GM21423 (cell line): ENCODE data around the gene CASP2.
A peak's percentile ranks its signal among the peaks of the same experiment; 100 is the strongest.
"Not testable (repeated sequence)": the region's sequence is repeated elsewhere in the genome, so short reads cannot be mapped to it uniquely, and the experiment has no call there.

Source experiments
- ATAC-seq: cut with Tn5 transposase; IDR thresholded peaks from one replicate; pipeline ENCODE4 v1.9.1; 2021; ENCODE audit warnings: mild to moderate bottlenecking, moderate library complexity; ENCODE audit not compliant: unreplicated experiment

CASP2 gene

DNA sequence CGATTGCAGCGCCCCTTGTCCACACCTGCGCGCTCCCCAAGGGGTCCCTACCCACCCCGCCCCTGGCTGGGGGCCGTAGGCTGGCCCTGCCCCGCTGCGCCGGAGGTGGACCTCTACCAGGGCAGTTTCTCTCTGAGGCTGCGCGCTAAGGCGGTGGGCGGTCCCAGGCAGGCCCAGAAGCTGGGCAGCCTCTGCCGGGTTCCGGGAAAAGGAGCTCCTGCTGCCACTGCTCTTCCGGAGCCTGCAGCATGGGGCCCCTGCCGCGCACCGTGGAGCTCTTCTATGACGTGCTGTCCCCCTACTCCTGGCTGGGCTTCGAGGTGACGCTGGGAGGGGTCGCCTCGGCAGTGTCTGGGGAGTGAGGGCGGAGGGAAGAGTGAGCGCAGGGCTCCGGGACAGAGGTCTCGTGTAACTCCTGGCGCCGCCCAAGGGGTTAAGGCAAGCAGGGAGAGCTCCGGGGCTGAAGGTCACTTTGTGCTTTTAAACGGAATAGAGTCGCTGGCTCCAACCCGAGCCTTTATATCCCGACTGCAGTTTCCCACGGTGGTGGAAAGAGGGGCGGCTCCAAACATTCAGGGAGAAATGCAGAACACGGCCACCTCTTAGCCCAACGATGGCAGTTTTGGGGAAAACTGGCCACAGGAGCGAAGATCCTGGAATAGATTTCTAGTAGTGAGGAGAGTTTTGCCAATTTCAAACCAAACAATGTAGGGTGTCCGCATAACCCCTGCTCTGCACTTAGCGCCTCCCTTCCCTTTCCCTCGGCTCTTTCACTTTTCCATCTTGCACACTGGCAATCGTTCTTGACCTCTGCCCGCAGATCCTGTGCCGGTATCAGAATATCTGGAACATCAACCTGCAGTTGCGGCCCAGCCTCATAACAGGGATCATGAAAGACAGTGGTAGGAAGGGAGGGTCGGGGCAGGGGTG lies 24.6 kb upstream of the CASP2 start, which contains the start of gene GSTK1:
Gene GSTK1, plus strand, starts transcription at position 176 of the 930 bp plus-strand sequence. Its CDS starts 73 bp downstream, at position 249.
- peak; percentile 99 for ATAC-seq

DNA sequence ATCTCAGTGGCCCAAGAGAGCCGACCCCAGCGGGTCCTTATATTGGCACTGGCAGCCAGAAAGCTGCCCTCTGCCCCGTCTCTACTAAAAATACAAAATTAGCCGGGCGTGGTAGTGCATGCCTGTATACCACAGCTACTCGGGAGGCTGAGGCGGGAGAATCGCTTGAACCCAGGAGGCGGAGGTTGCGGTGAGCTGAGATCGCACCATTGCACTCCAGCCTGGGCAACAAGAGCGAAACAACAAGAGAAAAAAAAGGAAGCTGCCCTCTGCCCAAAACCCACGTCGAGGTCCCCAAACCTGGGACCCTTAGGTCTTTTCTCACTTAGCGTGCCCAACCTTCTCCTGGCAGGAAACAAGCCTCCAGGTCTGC lies 24.0 kb upstream of the CASP2 start:
- ATAC-seq = not testable (repeated sequence)

DNA sequence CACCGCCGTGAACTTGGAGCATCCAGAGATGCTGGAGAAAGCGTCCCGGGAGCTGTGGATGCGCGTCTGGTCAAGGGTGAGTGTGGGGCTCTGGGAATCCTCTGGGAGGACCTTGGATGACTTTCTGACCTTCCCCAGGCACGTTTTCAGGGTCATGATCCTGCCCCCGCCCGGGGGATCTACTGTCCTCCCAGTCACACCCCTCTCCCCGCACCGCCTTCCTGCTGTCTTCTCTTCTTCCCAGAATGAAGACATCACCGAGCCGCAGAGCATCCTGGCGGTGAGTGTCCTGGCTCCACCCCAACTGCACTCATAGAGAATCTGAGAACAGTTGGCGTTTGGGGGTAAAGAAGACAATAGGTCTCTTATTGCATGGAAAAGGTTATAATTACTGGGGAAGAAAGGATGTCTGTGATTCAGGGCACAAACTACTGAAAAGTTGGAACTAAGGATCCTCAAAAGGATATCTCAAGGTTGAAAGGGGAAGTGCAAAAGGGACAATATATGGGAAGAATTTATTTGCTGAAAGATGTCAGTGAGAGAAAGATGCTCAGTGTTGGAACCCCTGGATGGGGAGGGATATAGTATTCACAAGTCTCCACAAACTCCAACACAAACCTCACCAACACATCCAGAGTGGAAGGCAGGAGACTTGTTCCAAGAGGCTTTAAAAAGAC lies 23.0 kb upstream of the CASP2 start:
- no peak for ATAC-seq

DNA sequence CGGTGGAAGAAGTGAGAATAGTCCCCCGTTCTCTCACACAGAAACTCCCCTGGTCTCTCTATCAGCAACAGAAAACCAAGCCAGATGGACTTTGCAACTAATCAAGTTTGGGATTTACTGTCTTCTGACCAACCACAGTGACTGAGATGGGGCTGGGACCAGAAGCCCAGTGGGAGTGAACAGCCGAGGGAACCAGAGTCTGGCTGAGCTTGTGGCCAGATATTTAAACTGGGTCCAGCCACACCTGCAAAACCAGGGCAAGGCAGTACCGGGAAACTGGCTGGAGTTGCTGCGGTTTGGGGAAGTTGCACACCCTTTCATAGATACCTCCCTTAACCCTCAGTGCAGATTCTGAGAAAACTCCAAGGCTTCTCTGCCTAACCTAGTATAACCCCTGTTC lies 18.9 kb upstream of the CASP2 start:
- no peak for ATAC-seq

DNA sequence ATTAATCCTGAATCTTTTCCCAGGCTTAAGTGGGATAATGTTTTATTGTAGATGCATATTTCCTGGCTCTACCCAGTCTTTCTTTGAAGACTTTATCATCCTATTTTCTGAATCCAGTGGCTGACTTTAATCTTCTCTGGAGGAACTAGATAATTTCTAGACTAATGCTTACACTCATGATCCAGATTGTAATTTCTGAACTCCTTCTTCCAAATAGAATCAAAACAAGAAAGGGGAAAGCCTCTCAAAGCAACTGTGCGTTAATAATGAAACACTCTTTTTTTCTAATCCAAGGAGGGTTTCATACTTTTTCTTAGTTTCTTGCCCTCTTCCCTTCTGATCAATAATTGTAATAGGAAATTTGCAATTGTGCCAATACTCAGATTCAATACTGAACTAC lies 16.9 kb upstream of the CASP2 start:
- no peak for ATAC-seq

DNA sequence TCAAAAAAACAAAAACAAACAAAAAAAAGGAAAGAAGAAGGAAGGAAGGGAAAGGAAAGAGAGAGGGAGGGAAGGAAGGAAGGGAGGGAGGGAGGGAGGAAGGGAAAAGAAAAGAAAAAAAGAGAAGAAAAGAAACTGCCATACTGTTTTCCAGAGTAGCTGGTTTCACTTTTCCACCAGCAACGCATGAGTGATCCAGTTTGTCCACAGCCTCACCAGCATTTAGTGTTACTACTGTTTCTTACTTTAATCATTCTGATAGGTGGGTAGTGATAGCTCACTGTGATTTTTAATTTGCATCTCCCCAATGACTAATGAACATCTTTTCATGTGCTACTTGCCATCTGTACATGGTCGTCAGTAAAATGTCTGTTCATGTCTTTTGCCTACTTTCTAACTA lies 15.3 kb upstream of the CASP2 start:
- ATAC-seq = no peak

DNA sequence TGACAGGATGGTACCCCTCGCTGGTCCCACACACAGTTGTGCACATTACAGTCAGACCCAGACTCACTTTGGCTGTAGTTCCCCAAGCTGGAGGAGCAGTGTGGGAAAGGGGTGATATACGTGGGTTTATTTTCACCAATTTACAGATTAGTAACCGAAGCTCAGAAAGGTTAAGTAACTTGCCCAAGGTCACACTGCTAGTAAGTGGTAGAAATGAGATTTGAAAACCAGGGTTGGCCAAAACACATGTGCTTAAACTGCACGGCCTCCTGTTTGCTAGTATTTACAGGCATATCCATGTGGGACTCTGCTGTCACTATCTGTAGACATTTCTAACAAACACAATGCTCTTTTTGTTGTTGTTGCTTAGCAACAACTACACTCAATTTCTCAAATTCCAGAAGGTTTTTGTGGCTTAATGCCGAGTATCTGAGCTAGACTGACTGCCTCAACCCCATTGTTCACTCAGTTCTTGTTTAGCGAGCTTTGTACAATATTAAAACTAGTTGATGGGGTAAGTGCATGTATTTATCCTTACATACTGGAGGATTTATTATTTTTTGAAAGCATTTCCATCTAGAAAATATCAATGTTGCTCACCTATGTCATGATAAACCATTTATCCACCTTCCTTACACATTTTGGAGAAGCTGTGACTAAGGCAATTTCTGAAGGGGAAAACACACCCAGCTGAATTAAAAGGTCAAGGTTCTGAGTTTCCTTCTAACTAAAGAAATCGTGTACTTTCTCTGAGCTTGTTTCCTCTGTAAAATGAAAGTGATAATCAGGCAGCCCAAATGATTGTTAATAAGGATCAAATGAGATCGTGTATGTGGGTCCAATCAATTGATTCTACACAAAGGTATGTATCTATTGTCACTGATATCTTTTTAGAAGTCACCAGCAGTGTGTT lies 8.7 kb upstream of the CASP2 start:
- no peak for ATAC-seq

DNA sequence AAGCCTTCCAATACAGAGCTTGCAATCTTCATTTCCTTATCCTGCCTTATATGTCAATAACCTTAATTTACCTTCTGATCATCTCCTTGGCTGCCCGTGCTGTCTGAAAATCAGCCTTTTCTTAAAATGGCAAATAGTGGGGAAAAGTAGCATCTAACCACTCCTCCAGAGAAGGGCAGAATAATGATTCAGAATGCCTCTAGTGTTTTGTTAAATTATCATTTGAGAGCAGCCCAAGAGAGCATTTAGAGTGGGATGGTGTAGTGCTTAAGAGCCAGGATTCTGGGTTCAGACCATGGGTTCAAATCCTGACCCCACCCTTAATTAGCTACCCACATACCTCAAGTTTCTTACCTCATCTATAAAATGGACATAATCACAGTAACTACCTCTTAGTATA lies 8.0 kb upstream of the CASP2 start:
- no peak for ATAC-seq

DNA sequence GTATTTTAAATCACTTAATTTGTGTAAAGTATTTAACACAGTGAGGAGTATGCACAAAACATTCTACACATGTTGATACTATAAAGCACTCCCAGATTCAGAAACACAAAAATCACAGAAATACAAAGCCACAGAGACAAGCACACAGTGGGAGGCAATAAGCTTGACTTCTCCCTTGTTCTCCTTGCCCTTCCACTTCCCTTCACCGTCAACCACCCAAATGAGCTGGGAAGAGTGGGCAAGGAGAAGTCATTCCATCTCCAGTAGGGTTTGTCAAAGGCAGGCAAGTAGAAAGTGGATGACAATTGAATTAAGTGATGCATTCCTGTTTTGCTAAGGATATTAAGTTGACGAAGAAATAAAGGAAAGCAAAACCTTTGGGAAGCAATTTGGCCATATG lies 7.6 kb upstream of the CASP2 start:
- no peak for ATAC-seq

DNA sequence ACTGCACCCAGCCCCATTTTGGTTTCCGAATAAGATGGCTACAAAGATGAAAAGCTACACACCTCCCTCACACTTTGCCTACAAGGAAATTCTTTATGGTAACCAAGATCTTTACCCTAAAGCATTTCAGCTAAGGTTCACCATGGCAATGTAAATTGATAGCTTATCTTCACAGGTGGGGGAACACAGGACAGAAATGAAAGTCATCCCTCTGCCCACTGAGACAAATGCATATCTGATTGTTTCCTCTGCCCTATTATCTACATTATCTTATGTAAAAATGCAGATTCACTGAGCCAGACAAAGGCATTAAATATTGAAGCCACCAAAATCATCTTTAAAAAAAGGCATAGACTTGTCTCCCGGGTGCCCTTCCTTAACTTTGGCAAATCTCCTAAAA lies 6.6 kb upstream of the CASP2 start:
- ATAC-seq = no peak

DNA sequence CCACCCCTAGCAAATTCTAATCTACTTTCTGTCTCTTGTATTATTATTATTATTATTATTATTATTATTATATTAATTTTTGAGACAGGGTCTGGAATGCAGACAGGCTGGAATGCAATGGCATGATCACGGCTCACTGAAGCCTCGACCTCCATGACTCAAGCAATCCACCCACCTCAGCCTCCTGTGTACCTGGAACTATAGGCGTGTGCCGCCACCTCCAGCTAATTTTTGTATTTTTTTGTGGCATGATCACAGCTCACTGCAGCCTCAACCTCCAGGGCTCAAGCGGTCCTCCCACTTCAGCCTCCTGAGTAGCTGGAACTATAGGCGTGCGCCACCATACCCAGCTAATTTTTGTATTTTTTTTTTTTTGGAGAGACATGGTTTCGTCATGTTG lies 6.0 kb upstream of the CASP2 start:
- no peak for ATAC-seq

DNA sequence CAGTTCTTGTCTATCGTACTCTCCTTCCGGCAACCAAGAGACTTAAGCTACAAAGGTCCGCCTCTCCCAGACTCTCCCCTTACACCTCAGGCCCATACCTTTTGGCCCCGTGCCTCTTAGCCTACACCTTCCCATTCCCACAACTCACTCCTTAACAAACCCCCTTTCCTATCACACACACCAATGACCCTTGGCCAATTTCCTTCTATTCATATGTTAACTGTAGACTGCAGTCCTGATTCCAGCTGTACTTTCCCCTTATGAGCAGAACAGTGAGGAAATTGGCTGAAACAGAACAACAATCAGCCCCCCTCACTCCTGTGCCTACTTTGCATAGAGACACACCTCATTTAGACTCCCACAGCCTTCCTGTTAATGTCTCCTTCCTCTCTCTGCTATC lies 4.8 kb upstream of the CASP2 start:
- no peak for ATAC-seq

DNA sequence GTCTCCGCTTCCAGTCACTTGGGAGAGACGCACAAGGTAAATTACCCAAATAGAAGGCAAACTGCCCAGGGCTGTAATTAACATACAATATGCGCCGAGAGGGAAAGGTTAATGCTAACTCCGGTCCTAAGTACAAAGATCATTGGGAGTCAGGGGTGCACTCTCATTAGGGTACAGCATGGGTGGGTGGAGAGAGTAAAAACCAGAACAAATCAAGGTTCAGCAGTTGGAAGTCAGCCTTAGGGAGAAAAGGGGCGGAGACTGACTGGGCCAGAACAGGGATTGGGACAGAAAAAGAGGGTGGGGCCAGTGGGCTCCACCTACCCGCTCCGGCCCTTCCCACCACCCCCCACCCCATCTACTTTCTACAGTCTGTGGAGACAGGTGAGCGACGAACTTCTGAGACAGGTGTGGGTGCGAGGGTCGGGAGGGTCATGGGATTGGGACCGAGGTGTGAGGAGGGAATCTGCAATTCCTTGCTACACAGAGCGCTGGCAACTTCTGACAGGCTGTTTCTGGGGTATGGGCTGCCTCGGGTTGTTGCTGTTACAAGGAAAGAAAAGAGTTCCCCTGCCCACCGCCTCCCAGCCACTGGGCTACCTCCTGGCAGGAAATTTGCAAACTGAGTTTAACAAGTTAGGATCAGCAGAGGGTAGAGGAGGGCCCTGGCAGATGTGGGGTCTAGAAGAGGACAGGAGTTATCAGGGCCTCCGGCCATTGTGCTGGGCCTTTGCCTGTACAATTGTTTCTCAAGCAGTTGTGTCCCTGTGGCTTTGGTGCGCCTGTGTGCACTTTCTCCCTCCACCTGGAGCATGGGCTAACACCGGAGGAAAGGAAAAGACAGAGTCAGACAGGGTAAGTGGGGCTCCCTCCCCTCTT lies 3.3 kb upstream of the CASP2 start, which contains the start of gene TMEM139:
Gene TMEM139, plus strand, starts transcription at position 368 of the 879 bp plus-strand sequence. CDS start 1,000 bp downstream, outside the sequence.
- no peak for ATAC-seq

DNA sequence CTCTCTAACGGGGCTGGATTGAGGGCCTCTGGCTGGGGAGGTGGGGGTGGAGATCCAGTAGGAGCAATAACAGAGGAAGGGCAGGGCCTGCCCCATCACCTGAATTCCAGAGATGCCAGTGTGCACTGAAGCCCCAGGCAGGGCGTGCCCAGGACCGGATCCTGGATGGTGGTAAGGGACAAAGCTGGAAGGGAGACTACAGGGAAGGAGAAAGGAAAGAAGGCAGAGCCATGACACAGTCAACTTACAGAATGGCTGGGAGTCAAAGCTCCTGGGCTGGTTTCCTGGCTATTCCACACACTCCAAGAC lies 2.7 kb upstream of the CASP2 start:
- ATAC-seq = no peak

DNA sequence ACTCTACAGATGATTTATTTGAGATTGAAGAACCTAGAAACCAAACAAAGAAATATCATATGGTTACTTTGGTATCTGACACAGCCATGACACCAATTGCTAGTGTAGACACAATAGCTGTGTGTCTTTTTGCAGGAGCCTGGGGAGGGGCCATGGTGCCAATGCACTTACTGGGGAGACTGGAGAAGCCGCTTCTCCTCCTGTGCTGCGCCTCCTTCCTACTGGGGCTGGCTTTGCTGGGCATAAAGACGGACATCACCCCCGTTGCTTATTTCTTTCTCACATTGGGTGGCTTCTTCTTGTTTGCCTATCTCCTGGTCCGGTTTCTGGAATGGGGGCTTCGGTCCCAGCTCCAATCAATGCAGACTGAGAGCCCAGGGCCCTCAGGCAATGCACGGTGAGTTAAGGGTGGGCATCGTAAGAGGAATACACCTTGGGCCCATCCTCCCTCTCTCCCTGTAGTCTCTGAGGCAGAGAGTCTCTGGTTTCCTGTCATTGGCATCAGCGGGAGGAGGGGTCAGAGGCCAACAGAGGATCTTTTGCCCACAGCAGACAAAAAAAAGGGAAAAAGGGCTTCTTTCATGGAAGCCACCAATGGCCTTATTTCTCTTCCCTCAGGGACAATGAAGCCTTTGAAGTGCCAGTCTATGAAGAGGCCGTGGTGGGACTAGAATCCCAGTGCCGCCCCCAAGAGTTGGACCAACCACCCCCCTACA lies 2.2 kb upstream of the CASP2 start:
- no peak for ATAC-seq

DNA sequence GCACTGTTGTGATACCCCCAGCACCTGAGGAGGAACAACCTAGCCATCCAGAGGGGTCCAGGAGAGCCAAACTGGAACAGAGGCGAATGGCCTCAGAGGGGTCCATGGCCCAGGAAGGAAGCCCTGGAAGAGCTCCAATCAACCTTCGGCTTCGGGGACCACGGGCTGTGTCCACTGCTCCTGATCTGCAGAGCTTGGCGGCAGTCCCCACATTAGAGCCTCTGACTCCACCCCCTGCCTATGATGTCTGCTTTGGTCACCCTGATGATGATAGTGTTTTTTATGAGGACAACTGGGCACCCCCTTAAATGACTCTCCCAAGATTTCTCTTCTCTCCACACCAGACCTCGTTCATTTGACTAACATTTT lies 1.6 kb upstream of the CASP2 start:
- no peak for ATAC-seq

DNA sequence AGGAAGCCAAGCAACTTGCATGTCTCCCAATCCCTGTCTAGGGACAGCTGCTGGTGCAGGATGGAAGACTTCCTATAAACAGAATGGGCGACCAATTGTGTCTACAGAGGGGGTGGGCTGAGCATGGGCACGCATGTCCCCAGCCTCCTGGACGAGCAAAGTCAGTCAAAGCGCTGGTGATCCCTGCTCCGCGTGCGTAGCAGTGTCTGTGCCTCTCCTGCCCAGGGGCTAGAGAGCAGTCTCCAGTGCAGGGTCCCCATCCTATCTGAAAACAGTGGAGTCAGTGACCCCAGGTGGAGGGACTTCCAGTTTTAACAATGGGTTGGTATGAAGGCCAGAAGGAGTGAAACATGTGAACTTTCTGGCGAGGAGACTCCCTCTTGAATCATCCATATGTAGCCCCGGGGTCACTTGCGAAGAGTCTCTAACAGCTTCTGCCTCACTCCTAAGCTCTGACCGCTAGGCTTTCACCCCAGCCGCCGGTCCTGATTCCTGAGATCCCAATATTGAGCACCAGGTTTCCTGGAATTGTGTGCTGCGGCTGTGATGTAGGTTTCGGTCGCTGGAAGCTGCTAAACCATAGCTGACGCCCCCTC lies 714 bp upstream of the CASP2 start:
- no peak for ATAC-seq

DNA sequence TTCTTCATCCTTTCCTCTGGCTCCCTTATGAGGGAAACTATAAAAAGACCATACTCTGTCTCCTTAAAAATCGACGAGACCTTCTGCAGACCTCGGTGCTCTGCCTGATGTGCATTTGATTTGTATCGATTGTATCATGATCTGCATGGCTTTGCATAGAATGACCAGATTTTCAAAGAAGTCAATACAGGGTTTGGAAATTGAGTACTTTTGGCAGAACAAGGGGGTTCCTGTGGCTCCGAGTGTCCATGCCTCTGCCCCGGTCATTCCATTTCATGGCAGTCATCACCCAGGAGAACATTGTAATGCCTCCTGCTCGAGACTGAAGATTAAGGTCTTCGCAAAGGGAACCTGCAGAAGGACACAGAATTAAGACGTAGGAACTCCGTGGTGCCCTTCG lies 685 bp downstream of the CASP2 start:
- no peak for ATAC-seq

DNA sequence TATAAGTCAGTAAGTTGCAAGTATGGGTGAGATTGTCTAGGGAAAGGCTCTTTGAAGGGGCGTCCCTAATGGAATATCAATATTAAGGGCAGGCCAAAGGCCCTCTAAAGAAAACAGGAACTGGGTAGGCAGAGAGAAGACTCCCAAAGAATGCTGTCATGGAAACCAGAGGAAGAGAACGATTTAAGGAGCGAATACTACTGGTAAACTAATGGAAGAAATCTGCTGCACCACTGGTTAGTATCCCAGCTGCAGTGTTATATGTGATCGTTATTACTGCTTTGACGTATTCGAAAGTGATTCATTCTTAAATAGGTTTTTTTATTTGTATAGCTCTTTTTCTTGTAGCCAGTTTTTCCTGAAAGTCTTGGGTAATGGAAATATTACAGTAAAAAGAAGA lies 1.3 kb downstream of the CASP2 start:
- ATAC-seq = no peak
